Natural killer cell treated with Interleukin-12 subunit alpha and Interleukin-12 subunit beta and Interleukin-15 and Interleukin-18, amount 100 ng/mL, for 72 hours (primary cell): ENCODE data around the gene SMAD5. TPM values are rescaled to one million over a fixed set of nuclear protein-coding genes. Genes with fewer than 3 reads are reported as not detected.

Experiments used
- ATAC-seq, 2 donors: fragments of 150-1000 bp; cut with Tn5 transposase in 1 of 2; sonication (Bioruptor Pico), chemical (Tn5 transposase) in 1 of 2; 2 replicates each; pipeline ENCODE4 v1.10.0; 2021
- DNase-seq: peaks from one replicate; pipeline ENCODE4 v3.0.0; 2022; ENCODE audit warnings: low spot score
- H3K27ac Mint-ChIP-seq, 2 donors: 1 replicate in 1 of 2; 2 replicates in 1 of 2; pipeline ENCODE4 v1.8.0; 2022; ENCODE audit warnings: mixed read lengths in 2 of 2, mild to moderate bottlenecking in 1 of 2, moderate library complexity in 1 of 2
- H3K27me3 Mint-ChIP-seq, 2 donors: 1 replicate in 1 of 2; 2 replicates in 1 of 2; pipeline ENCODE4 v1.8.0; 2022; ENCODE audit warnings: mixed read lengths in 2 of 2
- H3K36me3 Mint-ChIP-seq: one replicate; pipeline ENCODE4 v1.8.0; 2022; ENCODE audit warnings: mixed read lengths
- H3K4me1 Mint-ChIP-seq, 2 donors: 1 replicate in 1 of 2; 2 replicates in 1 of 2; pipeline ENCODE4 v1.8.0; 2022; ENCODE audit warnings: low read depth in 2 of 2, mixed read lengths in 2 of 2, mild to moderate bottlenecking in 1 of 2
- H3K4me3 Mint-ChIP-seq: one replicate; pipeline ENCODE4 v1.8.0; 2022; ENCODE audit warnings: mixed read lengths
- H3K9me3 Mint-ChIP-seq: 2 replicates; pipeline ENCODE4 v1.8.0; 2022; ENCODE audit warnings: mixed read lengths
- total RNA-seq, 2 donors: library from RNA; stranded (reverse); gene quantifications; one replicate each; pipeline ENCODE4 v1.2.3, GENCODE V29; 2022

The SMAD5 gene
- total RNA-seq, 2 donors from 2014 or later: 27.5 to 37.6 TPM

DNA sequence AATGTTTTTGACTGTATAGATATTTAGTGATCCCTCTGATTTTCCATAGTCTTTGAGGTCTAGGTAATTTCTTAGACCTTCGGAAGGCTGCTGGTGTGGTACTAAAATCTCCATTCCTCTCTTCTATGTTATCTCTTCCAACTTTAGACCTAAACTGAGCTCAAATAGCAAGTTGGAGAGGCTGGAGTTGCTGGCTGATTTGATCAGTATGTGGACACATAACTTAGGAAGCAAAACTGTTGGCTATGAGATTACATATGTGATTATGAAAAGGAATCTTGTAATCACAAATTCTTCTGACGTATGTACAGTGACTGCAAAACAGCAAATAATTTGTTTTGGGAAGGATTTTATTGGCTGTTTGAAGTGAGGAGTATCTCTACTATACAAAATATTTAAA, 2.1 kb upstream of the SMAD5 start:
- Mint-ChIP-seq H3K4me1 (peaks cover 21 to 24% of the 10 kb centered on the region in 2 donors), H3K4me3 (no peak overlapping the region), H3K36me3 (peaks cover 4% of the 10 kb centered on the region), H3K27ac (no peak overlapping the region), H3K27me3 (peaks cover 29 to 44% of the 10 kb centered on the region in 2 donors), H3K9me3 (no peaks in the 10 kb centered on the region)
- no peak for DNase-seq
- ATAC-seq: no peak

DNA sequence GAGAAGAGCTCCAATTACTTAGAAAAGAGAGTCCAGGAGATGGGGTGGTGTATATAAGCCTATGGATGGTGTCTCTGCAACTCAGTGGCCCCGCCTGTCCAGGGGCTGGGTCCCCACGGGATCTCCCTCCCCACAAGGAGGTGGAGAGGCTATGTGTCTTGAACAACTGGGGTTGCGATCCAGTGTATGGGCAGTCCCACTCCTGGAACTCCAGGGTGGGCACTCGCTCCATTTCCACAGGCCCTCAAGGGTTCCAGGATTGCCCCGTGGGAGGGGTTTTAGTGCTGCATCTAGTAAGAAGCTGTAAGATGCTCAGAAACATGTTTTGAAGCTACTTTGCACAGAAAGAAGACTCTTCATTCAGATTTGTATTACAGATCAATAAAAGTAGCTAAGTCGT, 558 bp upstream of the SMAD5 start:
- Mint-ChIP-seq H3K9me3 (no peaks in the 10 kb centered on the region), H3K4me1 (peaks cover 24 to 31% of the 10 kb centered on the region in 2 donors), H3K27me3 (peaks cover 19 to 29% of the 10 kb centered on the region in 2 donors), H3K4me3 (peak overlapping the region; percentile 96), H3K27ac (peak overlapping the region; percentile 88 to 95), H3K36me3 (peaks cover 4% of the 10 kb centered on the region)
- DNase-seq (no peak), ATAC-seq (no peak)

DNA sequence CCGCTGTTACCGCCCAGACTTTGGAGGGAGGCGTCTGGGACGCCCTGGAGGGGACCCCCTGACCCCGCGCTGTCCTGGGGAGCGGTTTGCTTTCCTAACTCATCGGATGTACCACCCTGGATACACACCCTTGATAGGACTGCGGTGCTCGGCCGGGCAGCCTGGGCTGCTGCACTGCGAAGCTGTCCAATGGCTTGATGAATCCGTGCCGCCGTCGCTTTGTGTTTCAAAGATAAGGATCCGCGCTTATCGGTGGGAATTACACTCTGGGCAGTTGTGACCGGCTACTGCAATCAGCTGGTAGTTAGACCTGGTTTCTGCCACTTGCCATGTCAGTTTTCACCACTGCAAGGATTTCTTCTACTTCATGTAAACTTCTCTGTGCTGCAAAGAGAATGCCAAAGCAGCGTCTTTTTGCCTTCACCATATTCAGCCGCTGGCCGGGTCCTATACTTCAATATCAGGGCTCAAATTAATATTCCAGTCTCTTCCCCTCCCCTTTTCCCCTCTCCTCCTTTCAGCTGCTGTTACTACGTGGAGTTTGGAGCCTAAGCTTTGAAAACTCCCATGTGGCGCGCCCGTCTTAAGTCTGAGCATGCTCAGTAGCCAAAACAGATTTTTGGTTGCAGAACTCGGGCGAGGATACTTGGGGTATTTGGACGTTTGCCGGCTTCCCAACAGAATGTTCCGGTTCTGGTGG, 727 bp downstream of the SMAD5 start:
- H3K27me3 Mint-ChIP-seq: peaks cover 14 to 18% of the 10 kb centered on the region in 2 donors
- DNase-seq (no peak), ATAC-seq (peak in 1 of 2 donors; percentile 63)
- H3K9me3 Mint-ChIP-seq: no peaks in the 10 kb centered on the region
- peak overlapping the region; percentile 96 for H3K4me3 Mint-ChIP-seq
- H3K27ac Mint-ChIP-seq: peak overlapping the region; percentile 88 to 95
- peaks cover 34 to 42% of the 10 kb centered on the region in 2 donors for H3K4me1 Mint-ChIP-seq
- H3K36me3 Mint-ChIP-seq: no peaks in the 10 kb centered on the region

DNA sequence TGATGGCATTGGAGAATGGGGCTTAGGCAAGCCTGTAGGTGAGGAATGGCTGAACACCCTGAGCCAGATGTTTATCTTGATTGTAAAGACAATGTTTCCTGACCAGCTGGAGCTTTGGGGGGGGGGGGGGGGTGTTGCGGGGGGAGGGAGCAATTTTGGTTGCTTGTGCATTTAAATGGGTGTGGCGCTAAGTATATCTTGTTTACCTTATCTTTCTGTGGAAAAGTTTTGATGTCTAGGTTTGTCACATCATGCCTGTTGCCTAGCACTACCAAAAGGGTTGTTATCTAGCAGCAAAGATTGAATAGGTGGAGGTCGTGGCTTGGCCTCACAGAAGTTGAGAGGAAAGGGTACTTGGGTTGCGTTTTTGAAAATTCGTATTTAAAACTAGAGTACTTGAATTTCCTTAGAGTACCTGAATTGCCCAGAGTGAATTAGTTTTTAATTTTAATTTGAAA, 1.3 kb downstream of the SMAD5 start:
- H3K4me3 Mint-ChIP-seq: peak overlapping the region; percentile 96
- ATAC-seq: no peak
- H3K27ac Mint-ChIP-seq: peak overlapping the region; percentile 88 to 95
- DNase-seq: no peak
- peaks cover 38 to 45% of the 10 kb centered on the region in 2 donors for H3K4me1 Mint-ChIP-seq
- no peaks in the 10 kb centered on the region for H3K36me3 Mint-ChIP-seq
- no peaks in the 10 kb centered on the region for H3K9me3 Mint-ChIP-seq
- H3K27me3 Mint-ChIP-seq: peaks cover 14% of the 10 kb centered on the region in 2 donors

DNA sequence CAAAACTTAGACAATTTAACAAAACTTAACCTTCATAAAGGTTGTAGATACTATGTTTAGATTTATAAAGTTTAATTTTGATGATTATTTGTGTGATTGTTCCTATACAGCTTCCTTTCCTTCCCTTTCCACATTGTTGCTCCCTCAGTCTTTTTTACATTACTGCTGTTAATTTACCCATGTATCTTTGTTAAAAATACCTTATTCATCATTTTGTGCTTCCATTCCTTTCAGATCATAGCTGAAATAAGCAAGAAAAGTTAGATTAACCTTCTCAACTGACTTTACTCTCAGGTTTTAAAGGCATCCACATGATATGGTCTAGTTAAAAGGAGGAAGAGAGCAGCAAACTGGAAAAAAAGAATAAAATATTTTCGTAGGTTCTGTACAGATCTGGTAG, 2.0 kb downstream of the SMAD5 start:
- Mint-ChIP-seq H3K27me3 (peaks cover 10 to 14% of the 10 kb centered on the region in 2 donors), H3K27ac (no peak overlapping the region), H3K9me3 (no peaks in the 10 kb centered on the region), H3K36me3 (no peaks in the 10 kb centered on the region), H3K4me3 (peak overlapping the region; percentile 40), H3K4me1 (peaks cover 45 to 52% of the 10 kb centered on the region in 2 donors)
- ATAC-seq: no peak
- DNase-seq: no peak

DNA sequence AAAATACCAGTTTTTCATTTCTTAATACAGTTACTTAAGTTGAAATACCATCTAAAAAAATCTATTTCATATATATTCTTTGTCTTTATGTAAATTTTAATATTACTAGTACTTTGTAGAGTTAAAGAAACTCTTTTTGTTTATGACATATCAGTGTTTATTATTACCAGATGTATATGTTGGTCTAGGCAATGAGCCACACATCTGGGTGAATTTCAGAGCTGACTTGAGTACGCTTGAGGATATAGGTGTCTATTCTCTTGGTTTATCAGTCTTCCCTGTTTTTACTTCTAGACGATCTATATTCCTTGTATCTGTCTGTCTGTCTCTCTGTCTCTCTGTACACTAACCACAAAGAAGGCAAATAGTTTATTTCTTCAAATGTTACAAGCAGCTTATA, 2.9 kb downstream of the SMAD5 start:
- Mint-ChIP-seq H3K27me3 (peaks cover 4 to 9% of the 10 kb centered on the region in 2 donors), H3K9me3 (no peaks in the 10 kb centered on the region), H3K36me3 (no peaks in the 10 kb centered on the region), H3K27ac (no peak overlapping the region), H3K4me1 (peaks cover 45 to 52% of the 10 kb centered on the region in 2 donors), H3K4me3 (no peak overlapping the region)
- ATAC-seq (no peak), DNase-seq (no peak)

DNA sequence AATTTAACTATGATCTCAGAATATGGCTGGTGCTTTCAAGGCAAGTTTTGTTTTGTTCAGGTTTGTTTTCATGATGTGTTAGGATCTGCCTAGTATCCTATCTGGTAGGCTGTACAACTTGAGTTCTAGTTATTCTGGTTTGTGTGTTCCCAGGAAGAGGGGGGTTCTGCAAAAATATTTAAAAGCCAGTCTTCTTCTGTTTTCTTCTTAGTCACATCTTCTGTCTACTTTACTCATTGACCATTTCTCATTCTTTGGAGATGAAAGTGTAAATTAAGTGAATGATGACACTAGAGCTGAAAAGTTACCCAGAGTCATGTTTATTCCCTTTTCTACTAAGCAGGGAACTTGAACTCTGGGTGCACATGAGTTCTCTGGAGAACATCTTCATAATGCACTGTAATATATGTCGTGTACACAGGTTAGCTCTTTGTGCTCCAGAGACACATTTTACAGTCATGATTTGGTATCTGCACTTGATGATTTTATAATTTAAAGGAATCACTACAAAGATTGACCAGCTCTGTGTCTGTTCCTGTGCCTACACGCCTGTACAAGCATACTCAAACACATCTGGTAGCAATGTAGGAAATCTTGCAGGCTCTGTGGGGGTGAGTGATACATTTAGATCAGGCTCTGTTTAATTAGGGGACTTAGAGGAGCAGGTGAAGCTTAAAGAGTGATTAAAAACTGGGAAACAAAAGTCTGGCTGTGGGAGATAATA, 5.0 kb downstream of the SMAD5 start:
- Mint-ChIP-seq H3K27me3 (no peaks in the 10 kb centered on the region), H3K36me3 (no peaks in the 10 kb centered on the region), H3K4me1 (peaks cover 40 to 45% of the 10 kb centered on the region in 2 donors), H3K9me3 (no peaks in the 10 kb centered on the region), H3K27ac (peak overlapping the region in 1 of 2 donors; percentile 11), H3K4me3 (no peak overlapping the region)
- DNase-seq: no peak
- ATAC-seq: no peak

DNA sequence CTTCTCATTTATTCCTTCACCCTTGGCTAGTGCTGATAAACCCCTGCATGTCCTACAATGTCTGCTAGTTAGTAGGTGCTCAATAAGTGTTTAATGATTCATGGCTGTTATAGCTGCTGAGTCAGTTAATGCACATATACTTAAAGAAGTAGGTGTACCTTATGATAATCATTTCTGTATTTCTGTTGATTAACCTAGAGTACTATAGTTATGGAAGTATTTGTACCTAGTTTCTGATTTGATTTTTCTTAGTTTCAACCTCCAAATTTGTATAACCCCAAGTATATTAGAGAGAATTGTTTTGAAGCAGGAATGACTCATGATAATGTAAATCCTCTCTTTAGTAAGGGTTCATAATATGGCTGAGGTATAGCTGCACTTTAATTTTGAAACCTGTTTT, 8.9 kb downstream of the SMAD5 start:
- no peak for DNase-seq
- no peaks in the 10 kb centered on the region for H3K27me3 Mint-ChIP-seq
- no peaks in the 10 kb centered on the region for H3K36me3 Mint-ChIP-seq
- no peak overlapping the region for H3K4me3 Mint-ChIP-seq
- peak in 1 of 2 donors; percentile 56 for ATAC-seq
- no peaks in the 10 kb centered on the region for H3K9me3 Mint-ChIP-seq
- peaks cover 27% of the 10 kb centered on the region in 2 donors for H3K4me1 Mint-ChIP-seq
- no peak overlapping the region for H3K27ac Mint-ChIP-seq

DNA sequence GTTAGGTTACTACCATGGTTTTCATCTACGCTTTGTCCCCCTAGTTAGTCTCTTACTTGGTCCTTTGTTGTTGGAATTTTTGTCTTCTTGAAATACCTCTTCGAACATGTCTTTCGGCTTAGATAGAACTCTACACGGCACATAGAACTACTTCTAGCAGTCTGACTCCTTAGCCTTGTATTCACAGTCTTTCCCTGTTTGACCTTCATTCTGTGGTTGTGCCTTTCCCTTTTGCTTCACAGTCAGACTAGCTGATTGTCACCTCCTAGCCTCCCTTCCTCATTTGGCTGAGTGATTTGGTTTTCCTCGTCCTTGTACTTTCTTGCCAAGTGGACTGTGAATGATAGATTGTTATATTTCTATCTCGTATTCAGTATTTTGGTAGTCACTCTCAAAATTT, 10.7 kb downstream of the SMAD5 start:
- H3K36me3 Mint-ChIP-seq: no peaks in the 10 kb centered on the region
- H3K9me3 Mint-ChIP-seq: no peaks in the 10 kb centered on the region
- H3K27ac Mint-ChIP-seq: no peak overlapping the region
- peaks cover 19 to 22% of the 10 kb centered on the region in 2 donors for H3K4me1 Mint-ChIP-seq
- DNase-seq: no peak
- no peaks in the 10 kb centered on the region for H3K27me3 Mint-ChIP-seq
- no peak overlapping the region for H3K4me3 Mint-ChIP-seq
- no peak for ATAC-seq

DNA sequence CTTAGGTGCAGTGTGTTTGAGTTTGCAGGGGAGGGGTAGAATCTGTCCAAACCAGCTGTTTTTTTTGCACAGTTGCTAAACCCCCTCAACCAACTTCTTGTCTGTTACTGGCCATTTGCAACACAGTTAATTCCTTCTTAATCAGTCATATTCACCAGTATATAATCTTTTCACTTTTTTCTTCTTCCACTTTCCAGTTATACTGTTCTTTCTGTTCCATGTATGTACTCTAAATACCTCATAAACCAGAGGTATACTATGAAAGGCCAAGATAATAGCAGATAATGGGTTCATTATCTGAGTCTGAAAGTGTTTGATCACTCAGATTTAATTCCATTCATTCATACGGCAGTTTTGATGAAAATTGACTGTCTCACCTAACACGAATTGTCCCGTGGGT, 11.1 kb downstream of the SMAD5 start:
- Mint-ChIP-seq H3K4me1 (peaks cover 19% of the 10 kb centered on the region in 2 donors), H3K27ac (no peak overlapping the region), H3K27me3 (no peaks in the 10 kb centered on the region), H3K36me3 (no peaks in the 10 kb centered on the region), H3K4me3 (no peak overlapping the region), H3K9me3 (no peaks in the 10 kb centered on the region)
- ATAC-seq: no peak
- DNase-seq: no peak

DNA sequence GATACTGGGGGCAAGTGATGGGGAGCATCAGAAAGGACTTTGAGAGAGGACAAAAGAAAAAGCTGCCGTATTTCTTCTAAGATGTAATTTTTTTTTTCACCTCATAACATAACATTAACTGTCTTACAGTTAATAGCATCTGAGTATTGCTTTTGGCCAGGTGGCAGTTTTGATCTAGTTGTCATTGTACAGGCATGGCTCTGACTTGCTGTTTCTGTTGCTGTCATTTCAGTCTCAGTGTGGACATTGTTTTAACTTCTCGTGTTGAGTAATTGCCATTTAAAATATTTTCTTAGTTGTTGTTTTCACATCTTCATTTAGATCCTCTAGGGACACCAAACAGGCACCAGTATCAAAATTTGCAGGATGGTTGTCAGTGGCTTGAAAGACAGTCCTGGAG, 12.4 kb downstream of the SMAD5 start:
- ATAC-seq: no peak
- peaks cover 15 to 22% of the 10 kb centered on the region in 2 donors for H3K4me1 Mint-ChIP-seq
- no peaks in the 10 kb centered on the region for H3K36me3 Mint-ChIP-seq
- H3K4me3 Mint-ChIP-seq: no peak overlapping the region
- no peaks in the 10 kb centered on the region for H3K27me3 Mint-ChIP-seq
- H3K27ac Mint-ChIP-seq: no peak overlapping the region
- no peak for DNase-seq
- H3K9me3 Mint-ChIP-seq: no peaks in the 10 kb centered on the region

DNA sequence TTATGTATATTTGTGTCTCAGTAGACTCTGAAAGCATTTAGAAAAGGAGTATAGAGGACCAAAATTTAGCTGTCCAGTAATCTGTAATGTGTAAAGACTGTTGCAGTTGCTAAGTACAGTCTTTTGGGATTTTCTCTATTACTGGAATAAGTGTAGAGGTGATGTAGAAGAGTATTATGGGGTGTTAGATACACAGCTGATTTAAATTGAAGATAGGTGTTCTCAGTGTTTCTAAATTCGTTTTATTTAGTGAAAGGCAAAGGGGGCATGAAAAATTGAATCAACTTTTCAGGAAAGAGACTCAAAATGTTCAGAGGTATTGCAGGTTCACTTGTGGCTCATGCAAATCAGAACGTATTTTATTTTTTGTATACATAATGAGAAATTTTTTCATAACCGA, 13.6 kb downstream of the SMAD5 start:
- H3K27ac Mint-ChIP-seq: no peak overlapping the region
- no peak overlapping the region for H3K4me3 Mint-ChIP-seq
- H3K4me1 Mint-ChIP-seq: peaks cover 21 to 31% of the 10 kb centered on the region in 2 donors
- no peaks in the 10 kb centered on the region for H3K27me3 Mint-ChIP-seq
- no peaks in the 10 kb centered on the region for H3K36me3 Mint-ChIP-seq
- no peaks in the 10 kb centered on the region for H3K9me3 Mint-ChIP-seq
- no peak for DNase-seq
- no peak for ATAC-seq

DNA sequence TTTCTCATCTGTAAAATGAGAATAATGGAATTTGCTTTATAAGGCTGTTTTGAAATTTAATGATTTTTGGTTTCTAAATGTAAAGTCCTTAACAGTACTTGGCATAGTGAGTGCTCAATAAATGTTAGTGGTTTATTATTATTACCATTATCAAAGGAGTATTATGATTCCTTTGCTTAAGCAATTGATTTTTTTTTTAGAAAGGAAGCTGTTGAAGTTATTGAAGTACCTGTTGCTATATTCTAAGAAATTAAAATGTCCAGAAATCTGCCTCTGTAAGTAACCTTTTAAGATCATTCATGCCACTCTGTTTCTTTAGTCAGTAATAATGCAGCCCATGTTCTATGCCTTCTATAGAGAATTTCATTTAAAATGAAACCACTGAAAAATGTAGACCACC, 15.0 kb downstream of the SMAD5 start:
- DNase-seq: no peak
- Mint-ChIP-seq H3K27ac (no peak overlapping the region), H3K36me3 (no peaks in the 10 kb centered on the region), H3K4me1 (peaks cover 28 to 40% of the 10 kb centered on the region in 2 donors), H3K4me3 (no peak overlapping the region), H3K9me3 (no peaks in the 10 kb centered on the region), H3K27me3 (no peaks in the 10 kb centered on the region)
- no peak for ATAC-seq

DNA sequence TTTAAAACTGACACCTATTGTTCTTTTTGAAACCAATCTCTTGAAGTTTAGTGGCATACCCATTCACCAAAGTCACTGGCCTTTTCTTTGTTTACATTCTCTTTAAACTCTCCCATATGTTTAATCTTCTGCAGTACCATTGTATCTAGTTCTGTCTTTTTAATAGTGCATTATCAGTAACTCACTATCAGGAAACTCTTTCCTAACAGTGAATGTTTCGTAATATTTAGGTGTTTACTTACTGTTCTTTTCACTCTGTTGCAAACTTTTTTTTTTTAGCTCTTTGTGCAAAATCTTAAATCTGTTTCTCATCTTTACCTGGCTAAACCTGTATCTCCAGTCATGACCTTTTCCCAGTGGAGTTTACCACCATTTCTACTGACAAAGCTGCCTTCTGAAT, 17.2 kb downstream of the SMAD5 start:
- Mint-ChIP-seq H3K36me3 (peaks cover 16% of the 10 kb centered on the region), H3K27me3 (no peaks in the 10 kb centered on the region), H3K4me1 (peaks cover 32 to 40% of the 10 kb centered on the region in 2 donors), H3K27ac (no peak overlapping the region), H3K9me3 (no peaks in the 10 kb centered on the region), H3K4me3 (no peak overlapping the region)
- no peak for DNase-seq
- ATAC-seq: no peak
